ENCODE data around the gene DST. TPM values are rescaled to one million over a fixed set of nuclear protein-coding genes. Genes with fewer than 3 reads are reported as not detected.
"Not testable (repeated sequence)": the region's sequence is repeated elsewhere in the genome, so short reads cannot be mapped to it uniquely, and the experiment has no call there.

The DST gene
- total RNA-seq, 1 experiment from 2014 or later: 62.2 TPM

GRCh38 chr6:56515081-56515905 lies 127.4 kb downstream of the DST start:
- in situ Hi-C loops (cut with HindIII; ENCODE audit: low pct_unique_long_range_greater_than_20kb, low sequenced_read_pairs): no loop called here
- DNase-seq (ENCODE audit: low read depth): no peak

GRCh38 chr6:56514395-56514794 lies 128.3 kb downstream of the DST start:
- in situ Hi-C loops (cut with HindIII; ENCODE audit: low pct_unique_long_range_greater_than_20kb, low sequenced_read_pairs): no loop called here
- no peak for DNase-seq (ENCODE audit: low read depth)

- no peak for DNase-seq (ENCODE audit: low read depth)
- in situ Hi-C loops (cut with HindIII; ENCODE audit: low pct_unique_long_range_greater_than_20kb, low sequenced_read_pairs): no loop called here
Observed at GRCh38 chr6:56513631-56514030, 129.1 kb downstream of the DST start.

- DNase-seq (ENCODE audit: low read depth): no peak
- in situ Hi-C loops (cut with HindIII; ENCODE audit: low pct_unique_long_range_greater_than_20kb, low sequenced_read_pairs): no loop called here
Observed at GRCh38 chr6:56511591-56511990, 131.1 kb downstream of the DST start.

GRCh38 chr6:56510984-56511531 lies 131.6 kb downstream of the DST start:
- DNase-seq (ENCODE audit: low read depth): no peak
- in situ Hi-C loops (cut with HindIII; ENCODE audit: low pct_unique_long_range_greater_than_20kb, low sequenced_read_pairs): no loop called here

- no peak for DNase-seq (ENCODE audit: low read depth)
- in situ Hi-C loops (cut with HindIII; ENCODE audit: low pct_unique_long_range_greater_than_20kb, low sequenced_read_pairs): no loop called here
Observed at GRCh38 chr6:56509031-56509430, 133.7 kb downstream of the DST start.

GRCh38 chr6:56507517-56507916 lies 135.2 kb downstream of the DST start:
- in situ Hi-C loops (cut with HindIII; ENCODE audit: low pct_unique_long_range_greater_than_20kb, low sequenced_read_pairs): no loop called here
- no peak for DNase-seq (ENCODE audit: low read depth)

- in situ Hi-C loops (cut with HindIII; ENCODE audit: low pct_unique_long_range_greater_than_20kb, low sequenced_read_pairs): no loop called here
- no peak for DNase-seq (ENCODE audit: low read depth)
Observed at GRCh38 chr6:56505512-56506260, 137.0 kb downstream of the DST start.

GRCh38 chr6:56501993-56502392 lies 140.7 kb downstream of the DST start:
- DNase-seq (ENCODE audit: low read depth): no peak
- in situ Hi-C loops (cut with HindIII; ENCODE audit: low pct_unique_long_range_greater_than_20kb, low sequenced_read_pairs): no loop called here

- in situ Hi-C loops (cut with HindIII; ENCODE audit: low pct_unique_long_range_greater_than_20kb, low sequenced_read_pairs): no loop called here
- no peak for DNase-seq (ENCODE audit: low read depth)
Observed at GRCh38 chr6:56499095-56499494, 143.6 kb downstream of the DST start.

GRCh38 chr6:56497691-56498090 lies 145.0 kb downstream of the DST start:
- DNase-seq (ENCODE audit: low read depth): no peak
- in situ Hi-C loops (cut with HindIII; ENCODE audit: low pct_unique_long_range_greater_than_20kb, low sequenced_read_pairs): no loop called here

GRCh38 chr6:56497240-56497639 lies 145.4 kb downstream of the DST start:
- in situ Hi-C loops (cut with HindIII; ENCODE audit: low pct_unique_long_range_greater_than_20kb, low sequenced_read_pairs): no loop called here
- DNase-seq (ENCODE audit: low read depth): no peak

GRCh38 chr6:56496650-56497049 lies 146.0 kb downstream of the DST start:
- DNase-seq (ENCODE audit: low read depth); in situ Hi-C loops (cut with HindIII; ENCODE audit: low pct_unique_long_range_greater_than_20kb, low sequenced_read_pairs): not testable (repeated sequence)

GRCh38 chr6:56495654-56496053 lies 147.0 kb downstream of the DST start:
- DNase-seq (ENCODE audit: low read depth): no peak
- in situ Hi-C loops (cut with HindIII; ENCODE audit: low pct_unique_long_range_greater_than_20kb, low sequenced_read_pairs): no loop called here

GRCh38 chr6:56491606-56492328 lies 150.9 kb downstream of the DST start:
- in situ Hi-C loops (cut with HindIII; ENCODE audit: low pct_unique_long_range_greater_than_20kb, low sequenced_read_pairs): no loop called here

GRCh38 chr6:56490993-56491392 lies 151.7 kb downstream of the DST start:
- DNase-seq (ENCODE audit: low read depth): peak; percentile 53
- in situ Hi-C loops (cut with HindIII; ENCODE audit: low pct_unique_long_range_greater_than_20kb, low sequenced_read_pairs): no loop called here

More at GRCh38 chr6:56491606-56492328, 150.9 kb downstream of the DST start:
- peak; percentile 67 for DNase-seq (ENCODE audit: low read depth)

- DNase-seq (ENCODE audit: low read depth): no peak
- in situ Hi-C loops (cut with HindIII; ENCODE audit: low pct_unique_long_range_greater_than_20kb, low sequenced_read_pairs): no loop called here
Observed at GRCh38 chr6:56489559-56489958, 153.1 kb downstream of the DST start.

GRCh38 chr6:56488281-56488680 lies 154.4 kb downstream of the DST start:
- DNase-seq (ENCODE audit: low read depth): no peak
- in situ Hi-C loops (cut with HindIII; ENCODE audit: low pct_unique_long_range_greater_than_20kb, low sequenced_read_pairs): no loop called here

GRCh38 chr6:56486681-56487080 lies 156.0 kb downstream of the DST start:
- DNase-seq (ENCODE audit: low read depth): peak; percentile 63
- in situ Hi-C loops (cut with HindIII; ENCODE audit: low pct_unique_long_range_greater_than_20kb, low sequenced_read_pairs): no loop called here
